Testis (tissue), 3 donors: Measurements from ENCODE around the gene SNRNP48. TPM values are rescaled to one million over a fixed set of nuclear protein-coding genes. Genes with fewer than 3 reads are reported as not detected.

Experiments
- DNase-seq: peaks from one replicate; pipeline ENCODE4 v3.0.0-alpha.2; 2019
- H3K27ac ChIP-seq, 2 donors: fragments of 200-600 bp; sonication (generic); one replicate each; pipeline ENCODE4 v1.5.1; 2019
- H3K27me3 ChIP-seq: fragments of 200-600 bp; sonication (generic); one replicate; pipeline ENCODE4 v1.5.1; 2019
- H3K36me3 ChIP-seq: fragments of 200-600 bp; sonication (generic); one replicate; pipeline ENCODE4 v1.5.1; 2017; ENCODE audit warnings: low read depth; ENCODE audit errors: missing control alignments
- H3K4me1 ChIP-seq: fragments of 200-600 bp; sonication (generic); one replicate; pipeline ENCODE4 v1.5.1; 2019
- H3K4me3 ChIP-seq, 2 donors: fragments of 200-600 bp; sonication (generic); one replicate each; pipeline ENCODE4 v1.5.1; 2017 to 2019
- H3K9me3 ChIP-seq: fragments of 200-600 bp; sonication (generic); one replicate; pipeline ENCODE4 v1.5.1; 2017
- CTCF ChIP-seq, 3 experiments: fragments of 450-650 bp in 2 of 3; fragments of 200-600 bp in 1 of 3; sonication (generic) in 1 of 3; IDR thresholded peaks; one replicate each; pipeline ENCODE4 v1.5.1; 2016 to 2019; ENCODE audit warnings: antibody characterized with exemption in 3 of 3, mild to moderate bottlenecking in 2 of 3, moderate library complexity in 1 of 3
- POLR2A ChIP-seq: fragments of 450-650 bp; IDR thresholded peaks from one replicate; pipeline ENCODE4 v1.6.1; 2017; ENCODE audit warnings: antibody characterized with exemption, mild to moderate bottlenecking, moderate library complexity
- WGBS, 2 donors: methylation state at CpG; one replicate each; pipeline ENCODE4 v1.1.5; 2018; 5-methylcytosine and 5-hydroxymethylcytosine counted together
- intact Hi-C: fragments of 100-400 bp; cut with DNase I; formaldehyde crosslinking; loops from one replicate; pipeline ENCODE4 v1.15.1; 2023; ENCODE audit warnings: low total_unique reads
- polyA plus RNA-seq: library from polyadenylated mRNA; stranded (reverse); fragments of 350-450 nt; fragmentation: Illumina TruSeq; extraction: RNeasy Lipid Tissue Mini Kit (QIAGEN cat#74804); gene quantifications from one replicate; pipeline ENCODE4 v1.2.3, GENCODE V29; 2014; ENCODE audit warnings: low read depth, low replicate concordance; ENCODE audit not compliant: insufficient read depth
- total RNA-seq, 2 donors: library from RNA; depleted of rRNA; stranded (reverse); fragments of >200 nt; gene quantifications; one replicate each; pipeline ENCODE4 v1.2.3, GENCODE V29; 2016

Gene SNRNP48
- total and polyA plus RNA-seq, 3 donors from 2014 or later, result 5.6 to 10.7 (median 8.5) TPM

- H3K27me3 ChIP-seq, result no peaks in the 10 kb centered on the region
- H3K4me3 ChIP-seq, result no peak overlapping the region
- H3K4me1 ChIP-seq, result no peaks in the 10 kb centered on the region
- H3K9me3 ChIP-seq, result no peaks in the 10 kb centered on the region
- no peak for DNase-seq
- TF ChIP-seq POLR2A (no peak), CTCF (IDR thresholded peaks at IDR 0.05) (no peak)
- 85 to 92% methylated on average over 4 of the region's 4 CpGs for WGBS, 2 donors
- no peak overlapping the region for H3K27ac ChIP-seq
- intact Hi-C loops, result no loop called here
- H3K36me3 ChIP-seq, result no peaks in the 10 kb centered on the region
These were observed 31.2 kb upstream of the SNRNP48 start for GRCh38 chr6:7558781-7559180.

- no peaks in the 10 kb centered on the region for H3K4me1 ChIP-seq
- no peak overlapping the region for H3K27ac ChIP-seq
- 92 to 94% methylated on average over 6 of the region's 6 CpGs for WGBS, 2 donors
- H3K9me3 ChIP-seq, result no peaks in the 10 kb centered on the region
- DNase-seq, result no peak
- no peaks in the 10 kb centered on the region for H3K27me3 ChIP-seq
- intact Hi-C loops, result no loop called here
- H3K4me3 ChIP-seq, result no peak overlapping the region
- TF ChIP-seq CTCF (IDR thresholded peaks at IDR 0.05) (no peak), POLR2A (no peak)
- H3K36me3 ChIP-seq, result no peaks in the 10 kb centered on the region
These were observed 30.8 kb upstream of the SNRNP48 start for GRCh38 chr6:7559196-7559595.

GRCh38 chr6:7559651-7560385, 30.2 kb upstream of the SNRNP48 start:
- WGBS, 2 donors, result 60 to 88% methylated on average over 2 of the region's 2 CpGs
- intact Hi-C loops, result no loop called here
- TF ChIP-seq CTCF (IDR thresholded peaks at IDR 0.05) (no peak), POLR2A (no peak)
- Histone ChIP-seq H3K27me3 (no peaks in the 10 kb centered on the region), H3K27ac (no peak overlapping the region), H3K4me1 (no peaks in the 10 kb centered on the region), H3K9me3 (no peaks in the 10 kb centered on the region), H3K4me3 (no peak overlapping the region), H3K36me3 (no peaks in the 10 kb centered on the region)
- no peak for DNase-seq

- intact Hi-C loops, result no loop called here
- no peaks in the 10 kb centered on the region for H3K4me1 ChIP-seq
- no peak for TF ChIP-seq CTCF (IDR thresholded peaks at IDR 0.05)
- WGBS, 2 donors, result 82 to 88% methylated on average over 19 of the region's 19 CpGs
- no peaks in the 10 kb centered on the region for H3K27me3 ChIP-seq
- no peaks in the 10 kb centered on the region for H3K9me3 ChIP-seq
- DNase-seq, result no peak
- H3K4me3 ChIP-seq, result no peak overlapping the region
- no peak overlapping the region for H3K27ac ChIP-seq
- H3K36me3 ChIP-seq, result no peaks in the 10 kb centered on the region
These were observed 28.6 kb upstream of the SNRNP48 start for GRCh38 chr6:7561153-7561964.
